Astrocyte (in vitro differentiated cells and primary cell): ENCODE measurements around the gene ADGRA3.

Source experiments
- EZH2 ChIP-seq: IDR thresholded peaks from 2 replicates; pipeline ENCODE4 v1.6.1; 2012; ENCODE audit warnings: mild to moderate bottlenecking, low read length, inconsistent platforms; ENCODE audit not compliant: insufficient read depth
- TF ChIP-seq, protein P1 (sequence below): IDR thresholded peaks from 2 replicates; pipeline ENCODE4 v1.5.1; 2011; ENCODE audit warnings: low read depth, mild to moderate bottlenecking, inconsistent platforms, low read length, moderate library complexity; ENCODE audit not compliant: insufficient read depth

- TF ChIP-seq, protein P1, sequence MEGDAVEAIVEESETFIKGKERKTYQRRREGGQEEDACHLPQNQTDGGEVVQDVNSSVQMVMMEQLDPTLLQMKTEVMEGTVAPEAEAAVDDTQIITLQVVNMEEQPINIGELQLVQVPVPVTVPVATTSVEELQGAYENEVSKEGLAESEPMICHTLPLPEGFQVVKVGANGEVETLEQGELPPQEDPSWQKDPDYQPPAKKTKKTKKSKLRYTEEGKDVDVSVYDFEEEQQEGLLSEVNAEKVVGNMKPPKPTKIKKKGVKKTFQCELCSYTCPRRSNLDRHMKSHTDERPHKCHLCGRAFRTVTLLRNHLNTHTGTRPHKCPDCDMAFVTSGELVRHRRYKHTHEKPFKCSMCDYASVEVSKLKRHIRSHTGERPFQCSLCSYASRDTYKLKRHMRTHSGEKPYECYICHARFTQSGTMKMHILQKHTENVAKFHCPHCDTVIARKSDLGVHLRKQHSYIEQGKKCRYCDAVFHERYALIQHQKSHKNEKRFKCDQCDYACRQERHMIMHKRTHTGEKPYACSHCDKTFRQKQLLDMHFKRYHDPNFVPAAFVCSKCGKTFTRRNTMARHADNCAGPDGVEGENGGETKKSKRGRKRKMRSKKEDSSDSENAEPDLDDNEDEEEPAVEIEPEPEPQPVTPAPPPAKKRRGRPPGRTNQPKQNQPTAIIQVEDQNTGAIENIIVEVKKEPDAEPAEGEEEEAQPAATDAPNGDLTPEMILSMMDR, result no peak
- TF ChIP-seq EZH2, result no peak
Observed at GRCh38 chr4:22471999-22472461, 43.8 kb downstream of the ADGRA3 start.
